ENCODE measurements around the gene WEE1.
"Not testable (repeated sequence)": the region's sequence is repeated elsewhere in the genome, so short reads cannot be mapped to it uniquely, and the experiment has no call there.

The WEE1 gene

DNA sequence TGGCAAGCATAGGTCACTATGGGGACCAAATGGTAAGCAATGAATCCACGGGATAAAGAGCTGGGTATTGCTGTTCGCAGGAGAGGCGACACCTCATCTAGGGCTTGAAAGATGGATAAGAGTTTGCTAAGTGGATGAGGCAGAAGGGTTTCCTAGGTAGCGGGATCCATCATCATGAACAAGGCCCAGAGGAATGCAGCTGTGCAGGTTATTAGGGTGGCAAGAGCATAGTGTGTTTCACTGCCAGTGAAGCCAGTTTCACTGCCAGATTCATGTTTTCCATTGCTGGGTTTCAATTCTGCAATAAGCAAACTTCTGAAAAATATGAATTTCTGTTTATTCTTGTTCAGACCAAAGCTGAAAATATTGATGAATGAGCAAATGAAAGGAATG lies 27.2 kb downstream of the WEE1 start:
- DNase-seq = no peak

DNA sequence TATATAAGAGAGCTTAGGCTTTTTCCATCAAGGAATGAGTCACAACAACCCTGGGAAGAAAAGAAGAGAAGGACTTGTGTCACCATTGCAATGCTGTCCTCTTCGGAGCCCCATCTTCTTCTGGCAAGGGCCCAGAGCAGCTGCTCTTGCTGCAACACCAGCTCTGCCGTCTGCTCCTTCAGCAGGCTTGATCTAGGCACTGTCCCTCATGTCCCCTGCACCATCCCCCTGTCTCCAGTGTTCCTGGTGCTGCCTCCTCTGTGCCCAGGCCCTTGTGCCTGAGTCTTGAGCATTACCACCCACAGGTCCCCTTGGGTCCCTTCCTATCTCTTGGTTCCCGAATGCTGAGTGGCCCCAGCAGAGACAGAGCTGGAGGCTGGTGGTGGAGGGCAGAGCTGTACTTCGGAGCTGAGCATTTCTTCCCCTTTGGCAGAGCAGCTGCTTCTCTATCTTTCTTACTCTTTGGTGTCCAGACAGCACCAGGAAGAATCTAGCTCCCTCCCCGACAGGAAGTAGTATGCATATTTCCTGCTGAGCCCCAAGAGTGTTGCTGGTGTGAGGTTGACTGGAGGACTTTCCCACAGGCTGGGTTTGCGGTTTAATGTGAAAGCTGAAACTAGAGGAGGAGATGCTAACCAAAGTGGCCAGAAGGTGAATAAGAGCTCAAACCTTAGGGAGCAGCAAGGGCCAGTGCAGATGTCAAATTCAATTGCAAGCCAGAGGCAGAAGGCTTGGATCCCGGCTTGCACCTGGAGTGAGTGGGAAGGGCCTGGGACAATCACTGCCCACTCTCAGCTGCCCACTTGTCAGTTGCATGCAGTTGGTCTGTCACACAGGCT lies 27.8 kb downstream of the WEE1 start:
- peak; percentile 4 to 39 for DNase-seq

- DNase-seq = no peak
Observed at GRCh38 chr11:9601876-9602199, 28.4 kb downstream of the WEE1 start.

- DNase-seq = not testable (repeated sequence)
Observed at GRCh38 chr11:9603214-9603613, 29.7 kb downstream of the WEE1 start.

- no peak for DNase-seq
Observed at GRCh38 chr11:9604134-9604533, 30.7 kb downstream of the WEE1 start.

- DNase-seq = no peak
Observed at GRCh38 chr11:9605742-9606141, 32.3 kb downstream of the WEE1 start.

GRCh38 chr11:9606809-9607510 lies 33.5 kb downstream of the WEE1 start:
- no peak for DNase-seq

DNA sequence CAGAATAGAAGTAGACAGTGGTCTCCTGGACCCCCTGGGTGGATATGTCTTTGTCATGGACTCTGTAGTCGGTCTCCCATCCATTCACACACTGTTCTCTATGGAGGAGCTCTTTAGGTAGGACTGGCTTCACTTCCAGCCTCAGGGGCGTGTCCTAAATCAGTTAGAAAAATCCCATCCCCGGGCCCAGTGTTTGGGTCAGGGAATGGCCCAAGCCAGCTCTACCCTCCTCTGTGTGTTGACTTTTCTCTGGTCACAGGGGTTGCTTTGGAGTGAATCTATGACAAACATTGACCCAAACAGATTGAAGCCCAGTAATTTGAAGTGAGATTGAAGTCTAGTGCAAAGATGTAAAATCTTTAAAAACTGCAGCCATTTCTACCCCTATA lies 34.0 kb downstream of the WEE1 start:
- DNase-seq = no peak

DNA sequence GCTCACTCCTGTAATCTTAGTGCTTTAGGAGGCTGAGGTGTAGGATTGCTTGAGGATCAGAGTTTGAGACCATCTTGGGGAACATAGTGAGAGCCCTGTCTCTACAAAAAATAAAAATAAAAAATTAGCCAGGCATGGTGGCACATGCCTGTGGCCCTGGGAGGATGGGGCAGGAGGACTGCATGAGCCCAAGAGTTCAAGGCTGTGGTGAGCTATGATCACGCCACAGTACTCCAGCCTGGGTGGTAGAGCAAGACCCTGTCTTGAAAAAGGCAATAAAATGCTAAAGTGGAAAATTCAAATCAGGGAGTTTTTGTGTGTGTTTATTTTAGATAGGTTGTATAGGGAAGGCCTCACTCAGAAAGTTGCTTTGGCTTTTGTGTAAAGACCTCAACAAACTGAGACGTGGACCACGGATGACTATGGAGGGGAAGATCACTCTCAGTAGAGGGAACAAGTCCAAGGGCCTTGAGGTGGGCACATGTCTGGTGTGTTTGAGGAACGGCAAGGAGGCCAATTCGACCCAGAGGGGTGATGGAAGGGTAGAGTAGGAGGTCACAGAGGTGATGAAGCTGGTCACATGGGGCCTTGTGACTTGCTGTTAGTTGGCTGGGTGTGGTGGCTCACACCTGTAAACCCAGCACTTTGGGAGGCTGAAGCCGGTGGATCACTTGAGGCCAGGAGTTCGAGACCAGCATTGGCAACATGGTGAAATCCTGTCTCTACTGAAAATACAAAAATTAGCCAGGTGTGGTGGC lies 35.7 kb downstream of the WEE1 start:
- DNase-seq = no peak

- no peak for DNase-seq
Observed at GRCh38 chr11:9609841-9610240, 36.4 kb downstream of the WEE1 start.

DNA sequence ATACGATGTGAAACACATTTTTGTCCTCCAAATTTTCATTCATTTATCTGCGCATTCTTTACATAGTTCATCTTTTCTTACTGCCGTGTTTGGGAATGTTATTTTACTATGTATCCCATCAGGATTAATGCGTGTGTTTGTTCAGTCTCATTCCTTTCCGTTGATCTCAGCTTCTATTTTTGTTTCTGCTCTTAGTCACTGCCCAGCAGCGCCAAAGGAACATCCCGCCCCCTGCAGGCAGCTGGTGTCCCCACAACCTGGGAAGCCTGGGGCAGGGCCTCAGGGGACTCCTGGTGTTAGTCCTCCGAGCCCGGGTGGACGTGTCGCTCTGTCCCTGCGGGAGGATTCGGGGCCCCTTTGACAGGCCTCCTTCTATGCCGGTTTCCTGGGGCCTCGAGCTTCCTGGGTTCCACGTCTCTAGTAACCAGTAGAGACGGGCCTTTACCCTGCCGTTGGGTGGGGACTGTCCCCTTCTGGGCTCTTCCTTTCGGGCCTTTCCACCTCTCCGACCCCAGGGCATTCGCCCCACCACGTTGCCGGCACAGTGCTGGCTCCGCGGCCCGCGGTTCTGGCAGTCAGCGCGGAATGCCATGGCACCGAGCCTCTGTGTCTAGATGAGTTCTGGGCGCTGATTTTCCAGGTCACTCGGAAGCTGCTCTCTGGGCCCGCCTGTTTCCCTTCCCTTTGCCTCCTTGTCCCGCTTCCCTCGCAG lies 39.8 kb downstream of the WEE1 start:
- peak; percentile 89 to 96 for DNase-seq

- DNase-seq = peak; percentile 77 to 79
Observed at GRCh38 chr11:9613830-9614762, 40.6 kb downstream of the WEE1 start.

DNA sequence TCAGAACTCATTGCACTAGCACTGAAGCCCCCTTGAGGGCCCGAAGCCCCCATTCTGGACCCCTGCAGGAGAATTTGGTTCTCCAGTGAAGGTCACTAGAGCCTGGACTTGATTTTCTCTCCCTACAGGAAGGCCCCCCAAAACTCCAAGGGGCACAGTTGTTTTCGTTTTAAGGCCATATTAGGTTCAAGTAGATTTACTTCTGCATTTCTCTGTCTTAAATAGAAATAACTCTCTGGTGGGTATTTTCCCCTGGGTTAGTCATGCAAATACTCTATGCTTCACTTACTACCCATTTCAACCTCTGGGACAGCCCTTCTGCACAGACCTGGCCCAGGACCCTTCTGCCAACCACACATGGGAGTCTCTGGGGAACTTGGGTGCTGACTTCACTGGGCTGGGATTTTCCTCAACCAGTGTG lies 41.6 kb downstream of the WEE1 start:
- DNase-seq = no peak

DNA sequence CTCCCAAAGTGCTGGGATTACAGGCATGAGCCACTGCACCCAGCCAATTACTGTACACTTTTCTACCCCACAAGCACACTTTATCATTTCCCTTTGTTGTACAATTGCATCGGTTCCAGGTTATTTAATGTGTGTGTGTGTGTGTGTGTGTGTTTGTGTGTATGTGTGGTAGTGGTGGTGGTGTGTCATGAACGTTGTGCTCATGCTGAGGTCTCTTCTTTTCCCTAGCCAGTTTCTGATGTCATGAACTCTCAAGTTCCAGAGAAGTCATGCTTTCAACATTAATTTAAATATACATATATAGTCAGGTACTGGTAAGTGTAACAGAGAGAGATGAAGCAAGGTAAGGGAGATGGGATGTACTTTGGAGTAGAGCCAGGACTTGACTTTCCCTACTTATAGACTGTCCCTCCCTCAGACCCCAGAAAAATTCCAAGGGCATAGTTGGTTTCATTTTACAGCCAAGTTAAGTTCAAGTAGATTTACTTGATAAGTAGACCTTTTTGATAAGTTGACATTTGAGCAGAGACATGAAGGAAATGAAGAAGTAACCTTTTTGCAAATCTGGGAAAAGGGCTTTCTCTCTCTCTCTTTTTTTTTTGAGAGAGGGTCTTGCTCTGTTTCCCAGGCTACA lies 42.7 kb downstream of the WEE1 start:
- no peak for DNase-seq

DNA sequence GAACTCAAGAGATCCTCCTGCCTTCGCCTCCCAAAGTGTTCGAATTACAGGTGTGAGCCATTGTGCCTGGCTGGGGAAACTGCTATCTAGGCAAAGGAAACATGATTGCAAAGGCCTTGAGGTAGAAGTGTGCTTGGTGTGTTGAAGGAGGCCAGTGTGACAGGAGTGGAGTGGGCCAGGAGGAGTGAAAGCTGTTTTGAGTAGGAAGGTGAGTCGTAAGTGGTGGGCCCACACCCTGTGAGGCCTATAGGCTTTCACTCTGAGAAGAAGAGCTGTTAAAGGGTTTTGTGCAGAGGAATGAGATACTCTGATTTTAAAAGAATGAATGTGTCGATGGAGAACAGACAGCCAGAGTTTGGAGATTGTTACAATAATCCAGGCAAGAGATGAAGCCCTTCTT lies 43.4 kb downstream of the WEE1 start:
- no peak for DNase-seq

DNA sequence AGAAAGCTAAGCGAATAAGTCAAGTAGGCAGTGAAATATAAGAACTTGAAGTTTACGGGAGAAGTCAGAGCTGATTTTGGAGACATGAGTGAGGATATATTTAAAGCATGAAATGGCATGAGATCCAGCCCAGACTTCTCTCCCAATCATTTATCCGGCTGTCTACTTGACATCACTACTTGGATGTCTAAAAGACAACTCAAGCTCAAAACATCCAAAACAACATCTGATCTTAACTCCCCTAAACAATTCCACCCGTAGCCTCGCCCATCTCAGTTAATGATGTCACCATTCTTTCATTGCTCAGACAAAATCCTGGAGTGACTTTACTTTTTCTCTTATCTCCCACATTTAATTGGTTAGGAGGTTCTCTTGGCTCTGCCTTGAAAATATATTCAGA lies 44.5 kb downstream of the WEE1 start:
- no peak for DNase-seq

GRCh38 chr11:9619004-9619403 lies 45.5 kb downstream of the WEE1 start:
- DNase-seq = no peak

DNA sequence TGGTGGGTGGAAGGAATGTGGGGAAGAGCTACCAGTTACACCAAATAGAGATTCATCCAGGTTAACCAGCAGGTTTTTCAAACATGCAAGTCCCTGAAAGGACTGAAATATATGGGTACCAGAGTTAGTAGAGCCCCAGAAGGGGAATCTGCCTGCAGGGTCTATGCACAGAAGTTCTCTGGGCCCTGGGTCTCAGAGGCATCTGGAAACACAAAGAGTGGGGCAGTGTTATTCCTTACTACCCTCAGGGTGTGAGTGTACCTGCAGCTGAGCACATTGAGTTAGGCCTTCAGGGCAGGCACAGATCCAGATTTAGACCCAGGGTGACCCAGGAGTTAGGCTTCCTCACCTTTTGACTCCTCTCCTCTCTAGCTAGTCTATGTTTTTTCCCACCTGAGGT lies 46.5 kb downstream of the WEE1 start:
- no peak for DNase-seq

DNA sequence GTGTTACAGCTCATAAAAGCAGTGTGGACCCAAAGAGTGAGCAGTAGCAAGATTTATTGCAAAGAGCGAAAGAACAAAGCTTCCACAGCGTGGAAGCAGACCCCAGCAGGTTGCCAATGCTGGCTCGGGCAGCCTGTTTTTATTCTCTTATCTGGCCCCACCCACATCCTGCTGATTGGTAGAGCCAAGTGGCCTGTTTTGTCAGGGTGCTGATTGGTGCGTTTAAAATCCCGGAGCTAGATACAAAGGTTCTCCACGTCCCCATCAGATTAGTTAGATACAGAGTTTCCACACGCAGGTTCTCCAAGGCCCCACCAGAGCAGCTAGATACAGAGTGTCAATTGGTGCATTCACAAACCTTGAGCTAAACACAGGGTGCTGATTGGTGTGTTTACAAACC lies 48.9 kb downstream of the WEE1 start:
- not testable (repeated sequence) for DNase-seq

DNA sequence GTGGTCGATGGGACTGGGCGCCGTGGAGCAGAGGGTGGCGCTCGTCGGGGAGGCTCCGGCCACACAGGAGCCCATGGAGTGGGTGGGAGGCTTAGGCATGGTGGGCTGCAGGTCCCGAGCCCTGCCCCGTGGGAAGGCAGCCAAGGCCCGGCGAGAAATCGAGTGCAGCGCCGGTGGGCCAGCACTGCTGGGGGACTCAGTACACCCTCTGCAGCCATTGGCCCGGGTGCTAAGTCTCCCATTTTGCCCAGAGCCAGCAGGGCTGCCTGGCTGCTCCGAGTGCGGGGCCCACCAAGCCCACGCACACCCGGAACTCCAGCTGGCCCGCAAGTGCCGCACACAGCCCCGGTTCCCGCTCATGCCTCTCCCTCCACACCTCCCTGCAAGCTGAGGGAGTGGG lies 49.6 kb downstream of the WEE1 start:
- not testable (repeated sequence) for DNase-seq

DNA sequence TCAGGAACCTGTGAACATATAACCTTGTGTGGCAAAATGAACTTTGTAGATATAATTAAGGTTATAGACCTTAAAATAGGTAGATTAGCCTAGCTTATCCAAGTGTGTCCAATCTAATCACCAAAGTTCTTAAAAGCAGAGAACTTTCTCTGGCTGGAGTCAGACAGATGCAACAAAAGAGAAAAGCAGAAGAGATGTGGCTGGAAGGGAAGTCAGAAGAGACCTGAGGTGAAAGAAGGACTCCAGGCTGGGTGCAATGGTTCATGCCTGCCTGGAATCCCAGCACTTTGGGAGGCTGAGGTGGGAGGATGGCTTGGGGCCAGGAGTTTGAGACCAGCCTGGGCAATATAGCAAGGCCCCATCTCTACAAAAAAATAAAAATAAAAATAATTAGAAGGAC lies 51.0 kb downstream of the WEE1 start:
- no peak for DNase-seq
